A673 (cell line): ENCODE results near the gene OR5B3. TPM values are rescaled to one million over a fixed set of nuclear protein-coding genes. Genes with fewer than 3 reads are reported as not detected.

Source experiments
- BruUV-seq: library from RNA; stranded (reverse); fragments of 400-500 nt; replicated peaks from 2 replicates; lab custom pipeline; 2021; lab: Mats Ljungman, UMichigan
- CTCF ChIA-PET: fragments of 300-600 bp; sonication (Branson Sonifier 250); formaldehyde crosslinking; loops from one replicate; lab custom pipeline; 2022; ENCODE audit warnings: antibody characterized with exemption; lab: Charles Lee
- POLR2A ChIA-PET: fragments of 300-600 bp; sonication (Branson Sonifier 250); formaldehyde crosslinking; loops from one replicate; lab custom pipeline; 2022; ENCODE audit warnings: antibody characterized with exemption; ENCODE audit not compliant: low non-redundant PET; lab: Charles Lee
- DNase-seq: peaks from one replicate; pipeline ENCODE4 v3.0.0-alpha.2; 2015; ENCODE audit warnings: low spot score
- H3K27ac ChIP-seq: fragments of 200-600 bp; sonication (generic); 2 replicates; pipeline ENCODE4 v1.5.1; 2016; ENCODE audit warnings: mixed run types, low read depth, mild to moderate bottlenecking, mixed read lengths, antibody characterized with exemption, low read length; ENCODE audit not compliant: poor library complexity, severe bottlenecking
- H3K27me3 ChIP-seq: fragments of 200-600 bp; sonication (generic); replicated peaks from 2 replicates; pipeline ENCODE4 v1.6.1; 2017; ENCODE audit warnings: mixed run types, low read depth, mild to moderate bottlenecking, mixed read lengths, antibody characterized with exemption, low read length; ENCODE audit not compliant: insufficient read depth, poor library complexity
- H3K36me3 ChIP-seq: fragments of 200-600 bp; sonication (generic); 2 replicates; pipeline ENCODE4 v1.6.1; 2016; ENCODE audit warnings: mixed run types, mild to moderate bottlenecking, mixed read lengths, antibody characterized with exemption, low read length; ENCODE audit not compliant: insufficient read depth, poor library complexity, severe bottlenecking
- H3K4me1 ChIP-seq: fragments of 200-600 bp; sonication (generic); 2 replicates; pipeline ENCODE4 v1.6.1; 2017; ENCODE audit warnings: mixed run types, mild to moderate bottlenecking, mixed read lengths, antibody characterized with exemption, low read length; ENCODE audit not compliant: insufficient read depth, poor library complexity, severe bottlenecking
- H3K4me3 ChIP-seq: fragments of 200-600 bp; sonication (generic); 2 replicates; pipeline ENCODE4 v1.5.1; 2016; ENCODE audit warnings: low read depth, mixed run types, mild to moderate bottlenecking, mixed read lengths, low read length; ENCODE audit not compliant: poor library complexity, severe bottlenecking
- H3K9me3 ChIP-seq: fragments of 200-600 bp; sonication (generic); 2 replicates; pipeline ENCODE4 v1.6.1; 2016; ENCODE audit warnings: mixed run types, low read depth, mild to moderate bottlenecking, mixed read lengths, antibody characterized with exemption, low read length; ENCODE audit not compliant: poor library complexity, severe bottlenecking
- EZH2 ChIP-seq: fragments of 200-600 bp; sonication (generic); IDR thresholded peaks from 2 replicates; pipeline ENCODE4 v1.6.1; 2017; ENCODE audit warnings: borderline replicate concordance, low read depth, mild to moderate bottlenecking, mixed read lengths, antibody characterized with exemption, low read length; ENCODE audit not compliant: poor library complexity, severe bottlenecking
- intact Hi-C: fragments of 100-400 bp; cut with micrococcal nuclease; formaldehyde crosslinking; loops from one replicate; pipeline ENCODE4 v1.10.0; 2022; ENCODE audit not compliant: unreplicated experiment
- total RNA-seq: library from RNA; stranded (reverse); gene quantifications from 2 replicates; pipeline ENCODE4 v1.2.3, GENCODE V29; 2021
- TF ChIP-seq, protein P1 (sequence below): fragments of 300-800, 200-600 bp; sonication (generic); conservative IDR thresholded peaks from 2 replicates; pipeline ENCODE4 v1.5.1; 2017; ENCODE audit warnings: low read depth, mild to moderate bottlenecking, antibody characterized with exemption, low read length, moderate library complexity, mixed read lengths

The OR5B3 gene
- total RNA-seq, 1 experiment from 2014 or later = not detected

DNA sequence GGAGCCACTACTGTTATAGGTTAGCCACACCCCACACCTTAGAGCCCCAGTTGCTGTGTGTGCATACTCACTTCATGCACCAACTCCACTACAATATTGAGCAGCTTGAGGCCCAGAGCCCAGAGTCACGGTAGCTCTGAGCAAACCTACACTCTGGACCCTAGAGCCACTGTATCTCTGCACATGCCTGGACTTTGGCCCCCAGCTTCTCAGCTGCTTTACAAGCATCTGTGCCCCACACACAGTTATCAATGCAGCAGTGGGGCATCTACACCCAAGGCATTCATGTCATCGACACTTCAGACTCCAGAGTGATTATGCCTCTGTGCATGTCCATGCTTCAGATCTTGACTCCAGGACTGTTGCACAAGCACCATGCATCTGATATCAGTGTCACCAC is 37.6 kb upstream of the OR5B3 start:
- H3K27me3 ChIP-seq = no peaks in the 10 kb centered on the region
- no peaks in the 10 kb centered on the region for H3K9me3 ChIP-seq
- no peak overlapping the region for H3K27ac ChIP-seq
- ChIA-PET POLR2A (no interaction called here), CTCF (no interaction called here)
- H3K36me3 ChIP-seq = no peaks in the 10 kb centered on the region
- intact Hi-C loops = no loop called here
- no TSS peak for BruUV-seq
- DNase-seq = no peak
- H3K4me3 ChIP-seq = no peak overlapping the region
- TF ChIP-seq, protein P1, sequence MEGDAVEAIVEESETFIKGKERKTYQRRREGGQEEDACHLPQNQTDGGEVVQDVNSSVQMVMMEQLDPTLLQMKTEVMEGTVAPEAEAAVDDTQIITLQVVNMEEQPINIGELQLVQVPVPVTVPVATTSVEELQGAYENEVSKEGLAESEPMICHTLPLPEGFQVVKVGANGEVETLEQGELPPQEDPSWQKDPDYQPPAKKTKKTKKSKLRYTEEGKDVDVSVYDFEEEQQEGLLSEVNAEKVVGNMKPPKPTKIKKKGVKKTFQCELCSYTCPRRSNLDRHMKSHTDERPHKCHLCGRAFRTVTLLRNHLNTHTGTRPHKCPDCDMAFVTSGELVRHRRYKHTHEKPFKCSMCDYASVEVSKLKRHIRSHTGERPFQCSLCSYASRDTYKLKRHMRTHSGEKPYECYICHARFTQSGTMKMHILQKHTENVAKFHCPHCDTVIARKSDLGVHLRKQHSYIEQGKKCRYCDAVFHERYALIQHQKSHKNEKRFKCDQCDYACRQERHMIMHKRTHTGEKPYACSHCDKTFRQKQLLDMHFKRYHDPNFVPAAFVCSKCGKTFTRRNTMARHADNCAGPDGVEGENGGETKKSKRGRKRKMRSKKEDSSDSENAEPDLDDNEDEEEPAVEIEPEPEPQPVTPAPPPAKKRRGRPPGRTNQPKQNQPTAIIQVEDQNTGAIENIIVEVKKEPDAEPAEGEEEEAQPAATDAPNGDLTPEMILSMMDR = no peak
- no peak for TF ChIP-seq EZH2
- H3K4me1 ChIP-seq = no peaks in the 10 kb centered on the region

DNA sequence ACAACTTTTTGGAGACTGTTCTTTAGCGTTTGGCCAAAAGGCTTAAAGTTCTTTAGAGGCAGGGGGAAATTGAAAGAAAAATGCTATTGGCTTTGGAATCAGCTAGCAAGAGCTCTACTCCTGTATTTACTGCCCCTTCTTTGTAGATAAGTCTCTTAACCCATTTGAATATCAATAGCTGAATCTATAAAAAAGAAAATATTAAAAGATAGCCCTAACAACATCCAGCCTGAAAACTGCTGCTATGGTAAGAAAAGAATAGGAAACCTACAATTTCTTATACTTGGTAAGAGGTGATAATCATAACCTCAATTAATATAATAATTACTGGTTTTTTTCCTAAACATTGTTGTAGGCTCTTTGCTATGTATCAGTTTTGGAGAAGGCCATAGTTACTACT is 35.5 kb upstream of the OR5B3 start, which contains the start of gene OR5B12:
OR5B12 (minus strand) TSS at position 101 of the 400 bp plus-strand sequence. CDS start 2,085 bp downstream, outside the sequence.
- intact Hi-C loops = no loop called here
- ChIA-PET POLR2A (no interaction called here), CTCF (no interaction called here)
- Histone ChIP-seq H3K4me3 (no peak within 1 kb of the TSS), H3K27me3 (no peaks in the 10 kb centered on the region), H3K36me3 (no peaks in the 10 kb centered on the region), H3K9me3 (no peaks in the 10 kb centered on the region), H3K4me1 (no peaks in the 10 kb centered on the region), H3K27ac (no peak within 1 kb of the TSS)
- no peak for DNase-seq
- no peak for TF ChIP-seq EZH2
- TF ChIP-seq, protein P1 = no peak
- BruUV-seq = no TSS peak

DNA sequence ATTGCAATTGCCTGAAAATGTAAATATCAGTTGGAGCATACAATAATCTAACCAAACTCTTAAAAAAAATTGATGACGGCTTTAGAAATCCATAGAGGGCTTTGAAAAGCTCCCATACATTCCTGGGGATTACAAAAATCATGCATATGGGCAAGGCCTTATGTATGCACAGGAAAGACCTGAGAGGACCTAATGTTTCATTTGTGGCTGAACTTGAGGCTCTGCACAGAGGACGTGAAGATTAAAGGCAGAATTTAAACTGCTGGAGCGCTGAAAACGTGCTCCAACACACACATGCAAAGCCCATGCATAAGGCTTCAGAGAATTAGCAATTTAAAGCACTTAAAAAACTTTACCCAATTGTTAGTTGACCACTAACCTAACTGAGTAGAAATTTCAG is 31.8 kb upstream of the OR5B3 start:
- H3K27ac ChIP-seq = no peak overlapping the region
- H3K27me3 ChIP-seq = no peaks in the 10 kb centered on the region
- intact Hi-C loops = no loop called here
- CTCF ChIA-PET = no interaction called here
- no peaks in the 10 kb centered on the region for H3K9me3 ChIP-seq
- no peak for TF ChIP-seq EZH2
- TF ChIP-seq, protein P1 = no peak
- no TSS peak for BruUV-seq
- no peak for DNase-seq
- H3K36me3 ChIP-seq = no peaks in the 10 kb centered on the region
- H3K4me1 ChIP-seq = no peaks in the 10 kb centered on the region
- POLR2A ChIA-PET = no interaction called here
- no peak overlapping the region for H3K4me3 ChIP-seq
